NCI-H2107 treated with DMSO at 0.1 percent for 48 hours (cell line): Measurements from ENCODE around the gene TMEM225B.
A peak's percentile ranks its signal among the peaks of the same experiment; 100 is the strongest.
"Not testable (repeated sequence)": the region's sequence is repeated elsewhere in the genome, so short reads cannot be mapped to it uniquely, and the experiment has no call there.

Experiments
- DNase-seq: peaks from one replicate; lab custom pipeline; 2025; ENCODE audit not compliant: unreplicated experiment; lab: John Stamatoyannopoulos, UW

Gene TMEM225B

DNA sequence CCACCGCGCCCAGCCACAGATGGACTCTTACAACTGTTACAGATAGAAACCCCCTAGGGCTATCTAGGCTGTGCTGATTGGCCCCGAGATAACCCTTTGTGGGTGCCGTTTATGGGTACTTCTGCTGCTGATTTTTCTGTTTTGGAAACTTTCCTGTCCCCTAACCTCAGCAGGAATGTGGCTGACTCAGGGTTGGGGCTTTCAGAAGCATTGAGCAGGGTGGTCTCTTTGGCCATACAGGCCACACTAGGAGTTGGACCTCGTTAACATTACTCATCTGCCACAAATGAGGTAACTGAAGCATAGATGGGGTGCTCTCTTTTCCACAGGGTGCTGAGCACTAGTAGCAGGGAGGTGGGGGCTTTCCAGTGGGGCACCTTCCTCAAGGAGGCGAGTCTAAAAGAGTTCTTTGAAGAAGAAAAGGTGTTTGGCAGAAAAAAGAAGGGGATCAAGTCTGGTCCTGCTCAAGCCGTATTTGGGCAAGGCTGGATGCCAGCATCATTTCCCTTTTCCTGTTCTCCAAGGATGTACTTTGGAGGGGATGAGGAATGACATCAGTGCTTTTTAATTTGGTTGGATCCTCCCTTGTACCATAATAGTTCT, 25.1 kb downstream of the TMEM225B start:
- no peak for DNase-seq

DNA sequence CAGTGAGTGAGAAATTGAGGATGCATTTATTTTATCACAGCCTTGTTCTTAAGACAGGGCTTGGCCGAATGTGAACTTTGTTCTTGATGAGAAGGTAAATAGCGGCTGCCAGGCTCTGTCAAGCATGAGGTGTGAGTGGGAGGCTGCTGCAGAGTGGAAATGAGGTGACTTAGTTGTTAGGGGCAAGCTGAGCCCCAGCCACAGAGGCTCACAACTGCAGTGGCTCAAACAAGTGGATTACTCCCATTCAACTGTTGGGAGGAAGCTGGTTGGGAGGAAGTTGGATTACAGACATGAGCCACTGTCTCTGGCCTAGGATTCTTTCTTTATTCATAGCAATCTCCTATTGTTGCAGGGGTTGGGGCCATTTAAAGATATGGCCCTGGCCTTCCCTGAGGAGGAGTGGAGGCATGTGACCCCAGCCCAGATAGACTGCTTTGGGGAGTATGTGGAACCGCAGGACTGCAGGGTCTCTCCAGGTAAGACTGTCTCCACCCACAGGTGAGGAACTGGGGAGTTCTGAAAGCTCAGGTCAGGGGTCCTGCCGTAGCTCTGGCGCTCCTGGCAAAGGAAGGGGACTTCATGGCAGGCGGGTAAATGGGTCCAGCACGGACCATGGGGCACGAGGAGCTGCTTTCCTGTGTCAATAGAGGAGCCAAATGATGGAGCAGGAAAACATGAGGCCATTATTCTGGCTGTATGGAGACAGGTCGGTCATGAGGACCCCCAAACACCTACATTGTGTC, 25.8 kb downstream of the TMEM225B start:
- no peak for DNase-seq

DNA sequence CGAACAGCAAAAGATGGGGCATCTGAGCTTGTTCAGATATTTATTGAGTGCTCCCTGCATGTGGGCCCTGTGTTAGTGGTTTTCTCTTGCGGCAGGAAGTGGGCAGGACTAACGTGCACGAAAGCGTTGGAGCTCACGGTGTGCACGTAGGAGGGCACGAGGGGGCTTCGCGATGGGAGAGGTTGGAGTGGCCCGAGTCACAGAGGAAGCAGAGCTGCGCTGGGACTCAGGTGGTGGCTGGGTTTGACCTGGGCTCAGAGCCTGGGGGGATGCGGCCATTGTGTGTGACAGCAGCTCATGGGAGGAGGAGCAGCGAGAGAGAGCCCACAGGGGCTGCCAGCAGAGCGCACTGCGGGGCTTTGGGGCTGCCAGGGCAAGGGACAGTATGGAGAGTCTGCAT, 26.4 kb downstream of the TMEM225B start:
- DNase-seq, result no peak

DNA sequence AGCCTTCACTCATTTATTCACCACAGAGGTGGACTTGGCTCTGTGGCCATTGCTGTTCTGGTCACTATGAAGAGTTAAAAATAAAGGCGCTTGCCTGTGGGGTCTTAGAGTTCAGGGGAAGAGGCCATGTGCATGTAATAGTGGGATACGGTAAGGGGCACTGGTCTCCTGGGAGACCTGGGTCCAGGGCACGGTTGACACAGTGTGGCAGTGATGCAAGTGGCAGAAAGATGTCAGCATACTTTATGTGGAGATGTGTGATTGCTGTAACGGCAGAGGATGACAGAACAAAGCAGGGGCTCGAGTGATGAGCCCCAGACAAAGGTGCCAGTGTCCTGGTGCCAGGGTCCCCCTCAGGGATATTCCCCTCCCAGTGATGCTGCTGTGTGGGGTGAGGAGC, 27.3 kb downstream of the TMEM225B start:
- DNase-seq, result no peak

- no peak for DNase-seq
Measured at GRCh38 chr7:99625961-99626360, 27.9 kb downstream of the TMEM225B start.

DNA sequence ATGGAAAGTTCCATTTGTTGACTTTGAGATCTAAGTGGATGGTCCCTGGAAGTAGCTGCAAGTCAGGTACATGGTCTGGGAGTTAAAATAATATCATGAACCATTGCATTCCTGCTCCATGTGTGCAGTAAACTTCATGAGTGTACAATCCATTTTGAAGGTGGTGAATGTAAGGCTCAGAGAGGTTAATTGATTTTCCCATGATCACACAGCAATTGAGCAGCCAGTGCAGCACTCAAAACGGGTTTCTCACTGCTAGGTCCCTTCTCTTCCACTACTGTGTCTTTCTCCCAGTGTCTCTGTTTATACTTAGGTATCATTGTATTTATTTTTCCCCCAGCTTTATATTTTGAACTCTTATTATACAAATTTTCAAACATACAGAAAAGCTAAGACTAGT, 28.6 kb downstream of the TMEM225B start:
- DNase-seq, result no peak

DNA sequence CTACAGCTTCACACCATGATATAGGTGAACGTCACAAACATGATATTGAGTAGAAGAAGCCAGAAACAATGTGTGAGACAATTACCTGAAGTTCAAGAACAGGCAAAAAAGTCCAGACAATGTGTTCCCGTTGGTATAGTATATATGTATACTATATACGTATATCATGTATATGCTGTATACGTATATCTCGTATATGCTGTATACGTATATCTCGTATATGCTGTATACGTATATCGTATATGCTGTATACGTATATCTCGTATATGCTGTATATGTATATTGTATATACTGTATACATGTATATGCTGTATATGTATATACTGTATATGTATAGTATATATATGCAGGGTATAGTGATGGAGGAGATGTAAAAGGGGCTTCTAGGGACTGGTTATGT, 29.4 kb downstream of the TMEM225B start:
- DNase-seq, result no peak

DNA sequence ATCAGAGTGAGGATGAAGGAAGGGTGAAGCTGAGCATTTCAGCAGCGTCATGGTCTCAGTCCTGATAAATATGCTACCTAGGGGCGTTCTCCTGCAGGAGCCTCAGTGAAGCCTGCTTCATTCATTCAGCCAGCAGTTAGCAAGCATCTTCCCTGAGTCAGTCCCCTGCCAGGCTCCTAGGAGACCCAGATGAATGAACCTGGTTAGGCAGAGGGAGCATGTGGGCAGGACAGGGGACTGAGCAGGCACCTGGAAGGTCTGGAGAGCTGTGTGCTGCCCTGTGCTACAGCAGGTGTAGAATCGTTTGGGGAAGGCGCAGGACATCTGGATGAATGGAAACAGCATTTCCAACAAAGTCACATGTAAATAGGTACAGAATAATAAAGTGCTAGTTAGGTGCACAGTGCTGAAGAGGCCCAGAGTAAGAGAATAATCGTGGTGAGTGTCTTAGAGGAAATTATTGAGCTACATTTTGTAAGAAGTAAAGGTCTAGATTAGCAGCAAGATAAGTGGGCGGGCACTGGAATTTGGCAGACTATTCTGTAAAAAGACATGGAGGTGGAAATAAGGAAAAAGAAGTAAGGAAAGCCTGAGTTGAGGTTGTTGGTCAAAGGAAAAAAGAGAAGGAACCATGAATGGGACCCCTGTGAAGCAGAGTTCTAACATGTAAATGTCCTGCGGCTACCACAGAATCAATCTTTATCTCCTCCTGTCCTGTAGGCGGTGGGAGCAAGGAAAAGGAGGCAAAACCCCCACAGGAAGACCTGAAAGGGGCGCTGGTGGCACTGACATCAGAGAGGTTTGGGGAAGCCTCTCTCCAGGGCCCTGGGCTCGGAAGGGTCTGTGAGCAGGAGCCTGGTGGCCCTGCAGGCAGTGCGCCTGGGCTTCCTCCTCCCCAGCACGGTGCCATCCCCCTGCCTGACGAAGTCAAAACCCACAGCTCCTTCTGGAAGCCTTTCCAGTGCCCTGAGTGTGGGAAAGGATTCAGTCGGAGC, 30.7 kb downstream of the TMEM225B start:
- DNase-seq, result no peak

DNA sequence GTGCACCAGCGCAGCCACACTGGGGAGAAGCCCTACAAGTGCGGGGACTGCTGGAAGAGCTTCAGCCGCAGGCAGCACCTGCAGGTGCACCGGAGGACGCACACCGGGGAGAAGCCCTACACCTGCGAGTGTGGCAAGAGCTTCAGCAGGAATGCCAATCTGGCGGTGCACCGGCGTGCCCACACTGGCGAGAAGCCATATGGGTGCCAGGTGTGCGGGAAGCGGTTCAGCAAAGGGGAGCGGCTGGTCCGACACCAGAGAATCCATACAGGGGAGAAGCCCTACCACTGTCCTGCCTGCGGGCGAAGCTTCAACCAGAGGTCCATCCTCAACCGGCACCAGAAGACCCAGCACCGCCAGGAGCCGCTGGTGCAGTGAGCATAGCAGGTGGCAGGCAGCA, 31.6 kb downstream of the TMEM225B start:
- DNase-seq, result peak; percentile 29

- peak; percentile 82 for DNase-seq
Measured at GRCh38 chr7:99631295-99632109, 33.4 kb downstream of the TMEM225B start.

DNA sequence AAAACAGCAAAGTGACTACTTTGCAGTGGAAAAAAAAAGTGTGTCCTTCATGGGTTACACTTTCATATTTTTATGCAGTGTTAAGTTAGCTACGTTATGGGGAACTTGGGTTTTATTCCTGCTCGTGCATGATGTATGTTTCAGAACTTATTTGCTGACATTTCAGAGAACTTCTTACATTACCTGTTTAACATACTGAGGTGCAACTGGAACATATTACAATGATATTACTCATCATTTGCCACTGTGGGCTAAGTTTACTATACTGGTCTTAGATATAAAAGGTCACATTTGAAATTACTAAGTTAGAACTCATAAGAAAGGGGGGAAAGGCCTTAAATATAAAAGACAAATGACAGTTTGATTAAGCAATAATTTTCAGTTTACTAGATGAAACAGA, 39.3 kb downstream of the TMEM225B start:
- not testable (repeated sequence) for DNase-seq

GRCh38 chr7:99638731-99639130, 40.7 kb downstream of the TMEM225B start:
- DNase-seq, result no peak

- no peak for DNase-seq
Measured at GRCh38 chr7:99639267-99639666, 41.2 kb downstream of the TMEM225B start.

DNA sequence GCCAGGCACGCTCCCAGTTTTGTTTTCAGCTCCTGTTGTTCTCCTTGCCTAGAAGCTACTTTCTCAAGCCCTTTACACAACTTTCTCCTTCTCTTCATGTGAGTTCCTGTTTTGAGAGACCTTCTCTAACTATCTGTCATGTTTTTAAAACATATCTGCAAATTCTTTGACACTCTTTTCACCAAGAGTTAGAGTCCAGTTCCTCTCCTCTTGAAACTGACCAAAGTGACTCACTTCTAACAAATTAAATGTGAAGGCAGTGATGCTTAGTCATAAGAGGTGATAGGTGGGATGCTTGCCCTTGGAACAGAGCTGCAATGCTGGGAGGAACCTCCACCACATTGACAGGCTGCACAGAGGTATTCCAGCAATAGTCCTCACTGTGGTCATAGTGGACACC, 44.0 kb downstream of the TMEM225B start:
- DNase-seq, result no peak

DNA sequence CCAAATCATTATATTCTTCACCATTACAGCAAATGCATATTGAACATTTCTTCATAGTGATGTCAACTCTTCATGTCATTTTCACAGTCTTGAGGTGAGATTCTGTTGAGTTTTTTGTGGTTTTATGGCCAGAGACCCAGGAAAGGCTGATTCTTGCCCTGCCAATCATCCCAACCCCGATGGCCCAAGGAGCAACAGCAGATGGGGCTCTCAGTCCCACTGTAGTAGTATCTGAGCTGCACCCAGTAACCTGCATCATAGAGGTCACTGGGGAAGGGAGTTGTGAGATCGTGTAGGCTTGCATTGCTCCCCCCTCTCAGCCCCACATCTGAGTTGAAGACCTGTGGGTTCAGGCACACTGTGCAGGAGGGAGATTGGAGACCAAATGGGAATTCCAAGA, 45.4 kb downstream of the TMEM225B start:
- DNase-seq, result no peak

GRCh38 chr7:99644431-99644830, 46.4 kb downstream of the TMEM225B start:
- no peak for DNase-seq

DNA sequence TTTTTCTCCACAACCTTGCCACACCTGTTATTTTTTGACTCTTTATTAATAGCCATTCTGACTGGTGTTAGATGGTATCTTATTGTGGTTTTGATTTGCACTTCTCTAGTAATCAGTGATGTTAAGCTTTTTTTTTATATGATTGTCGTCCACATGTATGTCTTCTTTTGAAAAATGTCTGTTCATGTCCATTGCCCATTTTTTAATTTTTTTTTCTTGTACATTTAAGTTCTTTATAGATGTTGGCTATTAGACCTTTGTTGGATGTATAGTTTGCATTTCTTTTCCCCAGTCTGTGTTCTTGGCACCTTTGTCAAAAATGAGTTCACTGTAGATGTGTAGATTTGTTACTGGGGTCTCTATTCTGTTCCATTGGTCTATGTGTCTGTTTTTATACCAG, 47.5 kb downstream of the TMEM225B start:
- no peak for DNase-seq

DNA sequence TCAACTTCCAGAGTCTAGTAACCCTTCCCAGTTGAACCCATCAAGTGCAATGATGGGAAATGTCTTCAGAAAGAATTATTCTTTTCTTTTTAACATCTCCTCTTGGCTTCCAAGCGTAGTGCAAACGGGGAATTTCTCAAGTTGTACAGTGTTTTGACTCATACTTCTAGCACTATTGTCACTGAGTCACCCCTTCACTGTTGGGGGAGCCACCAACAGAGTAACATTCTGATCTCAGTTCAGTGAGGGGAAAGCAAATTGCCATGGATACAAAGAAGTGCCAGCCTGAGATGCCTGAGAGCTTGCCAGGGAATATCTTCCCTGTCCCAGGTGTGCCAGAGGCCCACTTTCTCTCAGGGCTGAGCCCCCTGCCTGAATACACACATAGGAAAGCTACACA, 50.8 kb downstream of the TMEM225B start:
- no peak for DNase-seq

DNA sequence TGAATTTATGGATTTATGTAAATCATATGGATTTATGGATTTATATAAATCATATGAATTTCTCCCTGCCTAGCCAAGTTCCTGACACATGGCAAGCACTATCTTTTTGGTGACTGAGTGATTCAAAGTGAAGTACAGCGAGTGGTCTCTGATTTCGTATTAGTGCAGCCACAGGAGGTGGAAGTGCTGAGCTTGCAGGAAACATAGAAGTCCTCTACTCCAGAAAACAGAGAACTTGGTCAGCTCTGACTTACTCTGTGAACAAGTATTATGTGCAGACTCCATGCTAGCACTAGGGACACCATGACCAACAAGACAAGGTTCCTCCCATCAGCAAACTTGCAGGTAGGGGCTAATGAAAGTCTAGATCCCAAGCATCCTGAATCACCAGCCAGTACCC, 53.2 kb downstream of the TMEM225B start:
- no peak for DNase-seq

DNA sequence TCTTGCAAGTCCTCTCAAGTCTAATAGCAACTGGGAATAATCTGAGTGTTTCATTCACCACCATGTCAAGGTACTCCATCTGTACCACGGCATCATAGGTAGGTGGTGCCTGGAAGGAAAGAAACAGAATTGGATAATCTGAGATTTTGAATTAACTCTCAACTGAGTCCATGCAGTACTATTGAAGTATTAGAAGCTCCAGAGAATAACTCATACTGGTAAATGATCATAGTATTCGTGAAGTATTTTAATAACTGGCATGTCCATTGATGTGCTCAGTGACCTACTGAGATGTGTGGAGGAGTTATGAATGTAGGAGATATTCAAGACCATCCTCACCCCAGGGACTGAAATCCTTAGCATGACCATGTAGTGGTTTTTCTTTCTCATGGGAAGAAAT, 54.6 kb downstream of the TMEM225B start:
- DNase-seq, result no peak

- DNase-seq, result not testable (repeated sequence)
Measured at GRCh38 chr7:99653269-99653668, 55.2 kb downstream of the TMEM225B start.
